H1 (cell line): ENCODE results near the gene AKR1C3. TPM values are rescaled to one million over a fixed set of nuclear protein-coding genes. Genes with fewer than 3 reads are reported as not detected.

Experiments used
- CTCF ChIA-PET: fragments of 300-600 bp; sonication (Branson Sonifier 250); formaldehyde crosslinking; loops from one replicate; lab custom pipeline; 2021; ENCODE audit not compliant: partially characterized antibody; lab: Charles Lee
- POLR2A ChIA-PET: fragments of 300-600 bp; sonication (Branson Sonifier 250); formaldehyde crosslinking; loops from one replicate; lab custom pipeline; 2021; ENCODE audit warnings: inconsistent platforms; ENCODE audit not compliant: partially characterized antibody; lab: Charles Lee
- DNase-seq, 2 experiments: peaks; one replicate each; pipeline versions ENCODE4 v3.0.0 to v3.0.0-alpha.2; 2010 to 2022; ENCODE audit warnings: low spot score in 2 of 2, low read depth in 1 of 2, mixed read lengths in 1 of 2
- FAIRE-seq: peaks from 2 replicates; lab custom pipeline; 2011; peaks lifted over from hg19 to GRCh38; lab: Jason Lieb, UNC
- H2AFZ ChIP-seq: 2 replicates; pipeline ENCODE4 v1.8.1; 2012; ENCODE audit warnings: low read length, inconsistent platforms
- H2AK5ac ChIP-seq: 2 replicates; pipeline ENCODE4 v1.6.1; 2013; ENCODE audit warnings: low read depth, low read length
- H2BK120ac ChIP-seq: replicated peaks from 2 replicates; pipeline ENCODE3; 2013; ENCODE audit warnings: low read depth, low read length, inconsistent platforms
- H2BK12ac ChIP-seq: 2 replicates; pipeline ENCODE4 v1.6.1; 2013; ENCODE audit warnings: low read depth, low read length
- H2BK15ac ChIP-seq: 2 replicates; pipeline ENCODE4 v1.6.1; 2013; ENCODE audit warnings: low read length
- H2BK20ac ChIP-seq: 2 replicates; pipeline ENCODE4 v1.6.1; 2013; ENCODE audit warnings: low read length
- H2BK5ac ChIP-seq: 2 replicates; pipeline ENCODE4 v1.6.1; 2013; ENCODE audit warnings: low read depth, low read length
- H3K14ac ChIP-seq: 2 replicates; pipeline ENCODE4 v1.6.1; 2013; ENCODE audit warnings: inconsistent platforms; ENCODE audit not compliant: insufficient read length
- H3K18ac ChIP-seq: 2 replicates; pipeline ENCODE4 v1.6.1; 2013; ENCODE audit warnings: low read length; ENCODE audit errors: extremely low read depth
- H3K23ac ChIP-seq: 2 replicates; pipeline ENCODE4 v1.6.1; 2013; ENCODE audit warnings: inconsistent platforms; ENCODE audit not compliant: insufficient read length
- H3K23me2 ChIP-seq: 2 replicates; pipeline ENCODE4 v1.6.1; 2013; ENCODE audit warnings: low read depth, low read length
- H3K27ac ChIP-seq: 2 replicates; pipeline ENCODE4 v1.6.1; 2011; ENCODE audit warnings: low read depth, low read length, inconsistent platforms
- H3K27me3 ChIP-seq, 4 experiments: replicated peaks in 1 of 4; 1 replicate in 1 of 4; 2 replicates in 3 of 4; pipeline versions ENCODE4 v1.6.1 to v1.8.1; 2011 to 2013; ENCODE audit warnings: low read length in 3 of 4, mild to moderate bottlenecking in 3 of 4, inconsistent platforms in 2 of 4, mixed read lengths in 2 of 4, moderate library complexity in 1 of 4; ENCODE audit not compliant: control insufficient read depth in 3 of 4, insufficient read depth in 3 of 4; ENCODE audit errors: extremely low read depth in 1 of 4
- H3K36me3 ChIP-seq, 4 experiments: 2 replicates each; pipeline versions ENCODE4 v1.6.1 to v1.8.1; 2011 to 2013; ENCODE audit warnings: mild to moderate bottlenecking in 4 of 4, low read length in 3 of 4, moderate library complexity in 2 of 4, control low read depth in 1 of 4, inconsistent platforms in 1 of 4; ENCODE audit not compliant: insufficient read depth in 4 of 4, control insufficient read depth in 2 of 4
- H3K4ac ChIP-seq: replicated peaks from 2 replicates; pipeline ENCODE3; 2013; ENCODE audit warnings: low read length, low read depth, mixed read lengths, inconsistent platforms; ENCODE audit not compliant: insufficient read length
- H3K4me1 ChIP-seq, 4 experiments: replicated peaks in 1 of 4; 1 replicate in 1 of 4; 2 replicates in 3 of 4; pipeline versions ENCODE4 v1.6.1 to v1.8.1; 2011 to 2013; ENCODE audit warnings: low read length in 3 of 4, inconsistent platforms in 2 of 4, mixed read lengths in 1 of 4; ENCODE audit not compliant: insufficient read depth in 4 of 4, control insufficient read depth in 3 of 4
- H3K4me2 ChIP-seq, 2 experiments: 2 replicates each; pipeline versions ENCODE4 v1.6.1 to v1.8.1; 2011 to 2013; ENCODE audit warnings: low read depth in 2 of 2, low read length in 2 of 2, control low read depth in 1 of 2, inconsistent platforms in 1 of 2, mild to moderate bottlenecking in 1 of 2; ENCODE audit not compliant: insufficient read depth in 1 of 2
- H3K4me3 ChIP-seq, 4 experiments: fragments of 200-600, 300-600 bp in 1 of 4; sonication (generic), shearing (Covaris generic), sonication (Bioruptor Twin) in 1 of 4; 2 replicates each; pipeline versions ENCODE4 v1.5.1 to v1.8.1; 2011 to 2016; ENCODE audit warnings: low read length in 4 of 4, low read depth in 3 of 4, control low read depth in 2 of 4, inconsistent platforms in 2 of 4, mild to moderate bottlenecking in 2 of 4, mixed read lengths in 1 of 4, moderate library complexity in 1 of 4; ENCODE audit not compliant: insufficient read depth in 2 of 4; ENCODE audit errors: extremely low read depth in 1 of 4
- H3K56ac ChIP-seq: replicated peaks from 2 replicates; pipeline ENCODE3; 2013; ENCODE audit warnings: low read depth, mild to moderate bottlenecking, mixed read lengths, low read length, inconsistent platforms; ENCODE audit not compliant: insufficient read length
- H3K79me1 ChIP-seq: 2 replicates; pipeline ENCODE4 v1.6.1; 2013; ENCODE audit warnings: low read depth, low read length, control low read depth
- H3K79me2 ChIP-seq, 2 experiments: 2 replicates each; pipeline versions ENCODE4 v1.6.1 to v1.8.1; 2012 to 2013; ENCODE audit warnings: low read length in 2 of 2, mild to moderate bottlenecking in 2 of 2, inconsistent platforms in 1 of 2; ENCODE audit not compliant: insufficient read depth in 2 of 2, control insufficient read depth in 1 of 2
- H3K9ac ChIP-seq, 4 experiments: replicated peaks in 1 of 4; 1 replicate in 1 of 4; 2 replicates in 3 of 4; pipeline versions ENCODE4 v1.6.1 to v1.8.1; 2011 to 2013; ENCODE audit warnings: low read depth in 3 of 4, low read length in 3 of 4, control low read depth in 2 of 4, mild to moderate bottlenecking in 2 of 4, moderate library complexity in 2 of 4, inconsistent platforms in 1 of 4; ENCODE audit errors: extremely low read depth in 1 of 4
- H3K9me3 ChIP-seq, 2 experiments: 2 replicates each; pipeline versions ENCODE4 v1.6.1 to v1.8.1; 2012 to 2013; ENCODE audit warnings: mild to moderate bottlenecking in 2 of 2, moderate library complexity in 2 of 2, control low read depth in 1 of 2, inconsistent platforms in 1 of 2, low read depth in 1 of 2, low read length in 1 of 2, mixed read lengths in 1 of 2; ENCODE audit not compliant: insufficient read depth in 2 of 2
- H4K20me1 ChIP-seq, 2 experiments: replicated peaks in 1 of 2; 2 replicates each; pipeline versions ENCODE3 to v1.8.1; 2011 to 2013; ENCODE audit warnings: inconsistent platforms in 2 of 2, low read length in 2 of 2, mild to moderate bottlenecking in 1 of 2; ENCODE audit not compliant: insufficient read depth in 2 of 2, control insufficient read depth in 1 of 2
- H4K5ac ChIP-seq: 2 replicates; pipeline ENCODE4 v1.6.1; 2013; ENCODE audit warnings: low read length, low read depth, mixed read lengths, inconsistent platforms; ENCODE audit not compliant: insufficient read length
- H4K8ac ChIP-seq: 2 replicates; pipeline ENCODE4 v1.8.0; 2013; ENCODE audit warnings: mild to moderate bottlenecking, moderate library complexity, low read length, inconsistent platforms; ENCODE audit not compliant: insufficient read depth; ENCODE audit errors: extremely low read depth
- H4K91ac ChIP-seq: replicated peaks from 2 replicates; pipeline ENCODE3; 2013; ENCODE audit warnings: low read length, mixed read lengths, inconsistent platforms; ENCODE audit not compliant: insufficient read length
- CBX5 ChIP-seq: fragments of 300-800, 300-1000 bp; sonication (generic); IDR thresholded peaks from 2 replicates; pipeline ENCODE4 v1.7.1; 2016; ENCODE audit warnings: antibody characterized with exemption, low read length, low read depth
- KDM1A ChIP-seq: fragments of 200-600, 300-600 bp; sonication (generic); IDR thresholded peaks from 2 replicates; pipeline ENCODE4 v1.7.1; 2016; ENCODE audit warnings: mild to moderate bottlenecking, low read length, borderline replicate concordance
- KDM4A ChIP-seq: IDR thresholded peaks from one replicate; pipeline ENCODE4 v1.7.1; 2012; ENCODE audit warnings: low read depth, mild to moderate bottlenecking, moderate library complexity, low read length, inconsistent platforms; ENCODE audit not compliant: severe bottlenecking
- RBBP5 ChIP-seq: IDR thresholded peaks from 2 replicates; pipeline ENCODE4 v1.7.1; 2012; ENCODE audit warnings: low read depth, mild to moderate bottlenecking, inconsistent platforms, low read length, moderate library complexity, borderline replicate concordance
- RFX5 ChIP-seq: IDR thresholded peaks from 2 replicates; pipeline ENCODE4 v1.6.1; 2011; ENCODE audit warnings: low read depth, low read length, improper control_type of control experiment, borderline replicate concordance
- RNF2 ChIP-seq: fragments of 200-900, 300-1000 bp; sonication (generic); IDR thresholded peaks from 2 replicates; pipeline ENCODE4 v1.7.1; 2016; ENCODE audit warnings: borderline replicate concordance, low read depth, mild to moderate bottlenecking, antibody characterized with exemption, low read length; ENCODE audit not compliant: poor library complexity, severe bottlenecking; ENCODE audit errors: missing control alignments
- SUZ12 ChIP-seq: fragments of 200-600 bp; sonication (generic); IDR thresholded peaks from 2 replicates; pipeline ENCODE4 v1.6.1; 2012; ENCODE audit warnings: mild to moderate bottlenecking, inconsistent platforms, low read length, moderate library complexity, mixed read lengths
- TCF12 ChIP-seq: IDR thresholded peaks from 2 replicates; pipeline ENCODE4 v1.6.1; 2011; ENCODE audit warnings: low read depth, mild to moderate bottlenecking, low read length
- WGBS, 2 experiments: shearing (Covaris generic) in 1 of 2; methylation state at CpG; one replicate each; pipeline versions ENCODE4 v1.1.6 to v1.1.7; 2013 to 2015; ENCODE audit warnings: low lambda C conversion rate in 2 of 2, mixed read lengths in 2 of 2, inconsistent platforms in 1 of 2, low coverage in 1 of 2, missing lambda C conversion rate in 1 of 2; ENCODE audit not compliant: insufficient replicate concordance in 2 of 2, insufficient coverage in 1 of 2, insufficient read length in 1 of 2; ENCODE audit errors: extremely low coverage in 1 of 2, missing lambda C conversion rate in 1 of 2; 5-methylcytosine and 5-hydroxymethylcytosine counted together
- polyA plus RNA-seq, 7 experiments: library from polyadenylated mRNA; depleted of rRNA in 3 of 7; stranded (reverse) in 5 of 7; unstranded in 2 of 7; fragments of >200 nt in 5 of 7; fragments of 200-250 nt in 2 of 7; gene quantifications; 1 replicate in 5 of 7; 2 replicates in 1 of 7; 4 replicates in 1 of 7; pipeline versions ENCODE4 v1.2.1 to v1.2.3, GENCODE V29; 2011 to 2013; ENCODE audit warnings: missing spikeins in 2 of 7, mixed read lengths in 2 of 7
- total RNA-seq: library from RNA; stranded (reverse); fragmentation: NEBNext Ultra II Directional; extraction: Animal tissue kit (Norgen Biotek cat#: 25700); gene quantifications from 2 replicates; pipeline ENCODE4 v1.2.1, GENCODE V29; 2021

AKR1C3 gene
- total and polyA plus RNA-seq, 2 of the 8 experiments (the other 6 are each of a cell fraction or from before 2014, with no cell fraction given) = 4.6 to 6.9 TPM

DNA sequence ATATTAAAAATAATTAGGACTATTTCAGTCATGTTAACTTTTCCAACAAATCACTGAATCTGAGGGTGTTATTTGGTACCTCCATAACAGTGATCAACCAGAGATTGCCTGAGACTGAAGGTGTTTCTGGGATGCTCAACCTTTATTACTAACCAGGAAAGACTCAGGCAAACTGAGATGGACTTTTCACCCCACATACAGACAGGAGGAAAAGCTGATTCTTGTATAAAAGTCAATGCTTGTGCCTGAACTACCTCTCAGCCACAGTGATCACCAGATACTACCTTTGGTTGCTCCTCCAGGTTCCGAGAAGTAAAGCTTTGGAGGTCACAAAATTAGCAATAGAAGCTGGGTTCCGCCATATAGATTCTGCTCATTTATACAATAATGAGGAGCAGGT lies 1.9 kb downstream of the AKR1C3 start:
- H3K23ac ChIP-seq = no peak overlapping the region
- H3K36me3 ChIP-seq = no peaks in the 10 kb centered on the region
- H2BK20ac ChIP-seq = no peak overlapping the region
- H3K27me3 ChIP-seq = no peaks in the 10 kb centered on the region
- no peak overlapping the region for H2BK15ac ChIP-seq
- no peak overlapping the region for H3K18ac ChIP-seq
- H2AK5ac ChIP-seq = no peak overlapping the region
- H3K4ac ChIP-seq = no peak overlapping the region
- H4K20me1 ChIP-seq = no peaks in the 10 kb centered on the region
- no peak overlapping the region for H4K8ac ChIP-seq
- H3K4me2 ChIP-seq = no peak overlapping the region
- FAIRE-seq (no peak), DNase-seq (no peak)
- H3K79me2 ChIP-seq = no peaks in the 10 kb centered on the region
- H3K4me3 ChIP-seq = no peak overlapping the region
- H3K14ac ChIP-seq = no peak overlapping the region
- CTCF ChIA-PET = interaction anchor here (0.6 to 6.2 kb wide), 6 partner anchors 187 to 279 kb away, joined by 3 to 52 read pairs (median 3); no protein-coding TSS in a partner anchor
- no peak overlapping the region for H2BK12ac ChIP-seq
- TF ChIP-seq TCF12 = no peak
- no peak for TF ChIP-seq RFX5
- no peak for TF ChIP-seq RNF2
- no peak for TF ChIP-seq SUZ12
- TF ChIP-seq KDM4A = no peak
- no peak for TF ChIP-seq KDM1A
- TF ChIP-seq CBX5 = no peak
- TF ChIP-seq RBBP5 = no peak
- POLR2A ChIA-PET = no interaction called here
- no peak overlapping the region for H4K5ac ChIP-seq
- H2AFZ ChIP-seq = no peak overlapping the region
- peaks cover 0 to 6% (median 1%) of the 10 kb centered on the region in 4 experiments; a peak in 3 of 7 replicates for H3K4me1 ChIP-seq
- H3K27ac ChIP-seq = no peak overlapping the region
- no peak overlapping the region for H2BK5ac ChIP-seq
- no peak overlapping the region for H4K91ac ChIP-seq
- no peak overlapping the region for H2BK120ac ChIP-seq
- no peaks in the 10 kb centered on the region for H3K9me3 ChIP-seq
- H3K9ac ChIP-seq = no peak overlapping the region
- H3K23me2 ChIP-seq = no peaks in the 10 kb centered on the region
- 47% methylated on average over 2 of the region's 2 CpGs; no CpG with 5 or more reads in 1 of the 2 experiments for WGBS, 2 experiments
- H3K79me1 ChIP-seq = no peaks in the 10 kb centered on the region
- H3K56ac ChIP-seq = no peak overlapping the region
